GM19099 (cell line): ENCODE data around the gene EGLN3.

ENCODE experiments used
- POLR2A ChIP-seq: IDR thresholded peaks from 3 replicates; pipeline ENCODE4 v1.6.1; 2011; ENCODE audit warnings: low read depth; ENCODE audit not compliant: insufficient read length; ENCODE audit errors: extremely low read depth

Gene EGLN3

DNA sequence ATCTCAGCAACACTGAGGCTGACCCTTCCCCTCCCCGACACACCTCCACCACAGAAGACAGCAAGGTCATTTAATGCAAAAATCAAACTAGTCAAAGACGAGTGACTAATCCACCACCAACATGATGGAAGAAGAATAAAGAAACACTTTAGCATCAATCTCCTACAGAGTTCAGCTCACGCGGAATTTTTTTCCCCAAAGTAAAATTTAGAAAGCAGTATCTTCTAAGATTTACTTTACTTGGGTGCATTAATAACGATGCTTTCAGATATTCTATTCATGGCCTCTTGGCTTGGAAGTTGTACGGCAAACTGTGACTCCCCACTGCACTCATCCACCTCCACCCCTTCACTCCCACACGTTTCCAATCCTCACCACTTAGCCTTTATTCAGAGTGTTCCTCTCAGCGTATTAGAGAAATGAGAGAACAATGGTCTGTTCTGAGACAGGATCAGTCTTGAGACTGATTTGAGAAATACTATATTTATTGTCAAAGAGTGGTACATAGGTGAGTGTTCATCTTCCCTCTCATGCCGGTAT, 1.9 kb downstream of the EGLN3 start:
- no peak for TF ChIP-seq POLR2A

DNA sequence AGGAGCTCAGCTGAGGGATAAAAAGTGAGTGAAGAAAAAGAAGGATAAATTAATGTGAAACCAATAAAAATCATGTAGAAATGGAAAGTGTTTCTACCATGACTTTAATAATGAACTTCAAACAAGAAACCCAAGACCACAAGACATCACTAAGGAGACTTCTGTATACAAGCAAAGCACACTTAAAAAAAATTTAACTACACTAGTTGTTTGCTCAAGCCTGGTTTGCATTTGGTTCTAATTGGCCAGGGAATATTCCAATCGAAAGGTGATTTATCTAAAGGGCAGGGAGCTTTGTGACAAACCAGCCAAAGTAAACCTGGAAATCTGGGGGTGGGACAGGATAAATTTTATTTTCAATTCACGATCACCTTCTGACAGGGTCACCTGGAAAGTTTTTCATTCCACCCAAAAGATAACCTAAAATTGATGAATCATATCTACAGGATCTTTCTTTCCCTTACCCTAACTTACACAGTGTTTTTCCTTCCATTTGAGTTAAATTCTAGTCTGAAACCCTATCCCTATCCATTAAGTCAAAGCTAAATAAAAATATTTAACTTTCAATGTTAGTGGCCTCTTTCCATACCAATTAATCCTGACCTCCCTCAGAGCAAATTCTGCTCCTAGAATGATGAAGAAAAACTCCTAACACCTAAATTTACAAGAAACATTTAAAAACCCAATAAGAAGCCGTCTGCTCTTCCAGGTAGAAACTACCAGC, 2.6 kb downstream of the EGLN3 start:
- no peak for TF ChIP-seq POLR2A

DNA sequence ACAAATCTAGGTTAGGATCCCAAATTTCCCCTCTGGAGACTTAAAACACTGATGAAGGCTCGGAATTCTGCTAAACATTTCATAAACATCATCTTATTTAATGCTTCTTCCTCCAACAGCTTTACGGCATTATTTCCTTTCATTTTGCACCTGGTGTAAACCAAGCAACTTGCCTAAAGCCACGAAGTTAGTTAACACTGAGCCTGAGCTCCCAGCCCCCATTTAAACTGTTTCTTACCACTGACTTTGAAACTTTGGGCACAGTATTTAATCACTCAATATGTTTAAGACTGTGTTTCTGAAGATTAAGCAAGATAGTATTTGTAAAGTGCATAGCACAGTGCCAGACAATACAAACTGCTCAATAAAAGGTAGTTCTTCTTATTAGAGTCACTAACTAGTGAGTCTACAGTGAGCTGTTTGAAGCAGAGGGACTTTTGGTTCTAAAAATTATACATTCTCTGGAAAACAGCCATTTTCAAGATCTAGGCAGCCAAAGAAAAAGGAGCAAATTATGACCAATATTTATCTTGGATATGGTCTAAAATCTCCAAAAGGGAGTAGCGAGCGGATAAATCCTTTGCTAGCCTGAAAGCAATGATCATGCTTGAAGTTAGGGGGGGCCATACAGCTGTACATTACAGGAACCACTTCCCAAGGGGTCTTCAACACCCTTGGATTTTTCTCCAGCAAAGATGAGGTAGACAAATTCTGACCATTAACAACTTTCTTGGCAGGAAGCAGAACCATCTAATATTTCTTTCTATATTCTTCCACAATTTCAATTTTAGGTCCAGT, 4.0 kb downstream of the EGLN3 start:
- no peak for TF ChIP-seq POLR2A

DNA sequence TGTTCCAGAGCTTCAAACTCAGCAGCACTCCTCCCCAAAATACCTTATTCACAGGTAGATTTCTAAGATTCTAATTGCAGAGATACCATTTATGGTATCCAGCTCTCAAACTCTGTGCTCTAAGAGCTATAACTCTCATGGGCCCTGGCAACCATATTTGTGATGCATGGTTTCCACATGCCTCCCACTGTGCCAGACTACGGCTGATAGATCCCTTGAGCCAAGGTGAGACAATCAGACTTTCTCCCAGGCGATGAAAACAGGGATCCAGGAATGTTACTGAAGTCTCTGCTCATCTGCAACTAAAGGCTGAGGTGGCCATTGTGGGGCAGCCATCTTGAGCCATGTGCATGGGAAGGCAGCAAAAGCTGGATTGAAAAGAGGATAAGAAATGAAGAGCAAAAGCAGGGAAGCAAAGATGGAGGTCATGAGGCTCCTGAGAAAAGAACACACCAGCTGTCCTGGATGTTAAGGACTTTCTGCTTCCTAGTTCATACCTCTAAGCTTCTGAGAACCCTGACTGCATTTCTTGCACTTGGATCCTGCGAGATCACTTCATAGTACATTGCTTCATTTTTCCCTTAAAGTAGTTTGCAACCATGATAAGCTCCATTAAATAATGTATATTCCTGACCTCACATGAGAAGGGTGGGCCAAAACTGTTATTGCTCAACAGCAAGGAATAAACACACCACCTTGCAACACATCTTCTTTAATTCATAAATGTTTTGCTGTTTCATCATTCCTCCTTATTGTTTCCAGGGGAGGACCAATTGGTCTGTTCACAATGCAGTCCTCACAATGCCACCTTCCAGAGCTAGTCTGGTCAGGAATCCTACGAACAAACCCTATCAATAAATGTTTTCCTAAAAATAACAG, 5.4 kb downstream of the EGLN3 start:
- no peak for TF ChIP-seq POLR2A

DNA sequence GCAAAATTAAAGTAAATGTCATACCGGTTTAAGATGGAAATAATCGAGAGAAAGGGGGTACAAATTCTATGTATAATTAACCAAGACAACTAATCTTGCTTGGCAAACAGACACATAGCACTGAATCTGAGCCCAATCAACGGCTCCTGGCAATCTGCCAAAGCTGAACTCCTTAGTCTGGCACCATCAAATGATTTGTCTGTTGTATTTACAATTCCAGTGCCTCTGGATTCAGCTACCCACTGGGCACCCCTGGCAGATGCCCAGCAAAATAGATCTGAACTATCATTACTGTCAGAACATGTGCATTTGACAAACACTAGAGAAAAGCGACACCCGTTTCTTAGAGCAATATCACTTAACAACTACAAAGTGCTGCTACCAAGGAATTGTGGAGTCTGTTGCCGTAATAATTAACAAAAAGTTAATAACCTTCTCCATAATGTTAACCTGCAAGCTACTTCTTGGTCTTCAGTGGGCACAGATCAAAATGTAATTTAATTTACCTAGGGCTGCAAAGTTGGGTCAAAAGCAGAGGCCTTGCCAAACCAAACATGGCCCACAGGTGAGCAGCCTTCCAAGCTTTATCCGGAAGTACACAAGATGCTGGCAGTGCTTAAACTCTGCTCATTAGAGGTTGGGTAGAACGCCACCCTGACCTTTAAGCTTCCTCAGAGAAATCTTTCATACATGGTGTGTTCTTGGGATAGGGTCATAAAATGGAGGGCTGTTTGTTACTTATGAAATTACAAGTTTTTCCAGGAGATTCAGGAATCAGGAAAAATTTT, 7.6 kb downstream of the EGLN3 start:
- no peak for TF ChIP-seq POLR2A

DNA sequence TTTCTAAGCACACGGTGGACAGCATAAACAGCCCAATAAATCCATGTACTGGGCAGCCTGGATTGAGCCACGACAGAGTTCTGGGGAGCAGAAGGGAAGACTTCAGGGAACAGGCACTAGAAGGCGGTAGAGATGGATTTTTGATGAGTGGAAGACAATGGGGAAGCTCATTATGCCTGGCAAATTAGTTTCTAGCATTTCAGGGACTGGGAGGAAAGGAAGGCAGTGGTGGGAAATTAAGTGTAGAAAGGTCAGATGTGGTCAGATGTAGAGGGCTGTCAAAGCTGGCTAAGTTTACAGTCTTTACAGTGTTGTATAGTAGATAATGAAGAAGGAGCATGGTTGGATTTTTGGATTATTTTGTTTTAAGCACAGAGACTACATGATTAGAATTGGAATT, 9.2 kb downstream of the EGLN3 start:
- TF ChIP-seq POLR2A: no peak

DNA sequence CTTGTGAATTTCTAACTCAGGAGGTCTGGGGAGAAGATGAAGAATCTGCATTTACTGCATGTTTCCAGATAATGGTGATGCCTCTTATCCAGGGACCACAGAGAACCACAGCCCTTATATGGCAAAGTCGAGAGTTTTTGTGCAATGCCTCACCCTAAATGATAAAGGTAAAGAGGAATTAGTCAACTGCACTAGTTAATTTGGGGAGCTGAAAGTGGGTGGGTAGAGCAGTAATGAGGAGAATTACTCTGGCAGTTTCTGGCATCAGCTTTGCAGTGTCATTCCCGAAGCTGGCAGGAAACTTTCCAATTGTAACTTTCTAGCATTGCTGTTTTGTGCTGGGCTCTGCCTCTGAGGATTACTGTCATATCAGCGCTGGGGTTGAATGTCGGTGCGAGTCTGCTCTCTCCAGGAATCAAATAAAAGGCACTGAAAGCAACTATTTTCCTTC, 10.3 kb downstream of the EGLN3 start:
- no peak for TF ChIP-seq POLR2A

DNA sequence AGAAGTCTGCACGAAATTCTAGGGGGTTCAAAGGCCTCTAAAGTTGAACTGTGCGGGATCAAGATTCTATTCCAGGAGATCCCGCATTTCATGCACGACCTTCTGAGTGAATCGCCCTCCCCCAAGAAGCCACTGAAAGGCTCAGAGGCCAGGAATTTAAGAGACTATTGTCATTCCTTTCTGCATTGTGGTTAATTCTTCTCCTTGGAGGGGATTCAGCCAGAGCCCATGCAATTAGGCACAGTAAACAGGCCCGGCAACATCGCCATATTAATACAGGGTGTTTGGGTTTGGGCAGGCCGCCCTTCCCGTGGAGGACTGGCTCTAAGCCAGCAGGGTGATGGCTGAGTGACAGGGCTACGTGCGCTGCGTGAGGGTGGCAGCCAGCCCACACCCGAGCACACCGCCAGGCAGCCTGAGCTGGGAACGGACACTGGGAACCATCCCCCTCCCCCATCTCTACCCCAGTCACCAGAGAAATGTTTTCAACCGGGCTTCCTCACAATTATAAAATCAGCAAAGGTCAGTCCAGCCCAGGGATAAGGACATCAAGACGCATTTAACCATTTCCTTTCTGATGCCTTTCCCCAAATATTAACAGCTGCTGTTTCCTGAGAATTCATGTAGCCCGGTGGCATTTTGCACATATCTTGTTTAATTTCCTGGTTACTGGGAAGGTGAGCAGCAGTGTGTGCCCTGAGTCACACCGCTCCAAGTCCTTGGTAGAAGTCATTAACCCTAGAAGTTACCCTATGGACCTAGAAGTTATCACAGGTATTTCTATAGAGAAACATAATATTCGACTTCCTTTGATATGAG, 12.5 kb downstream of the EGLN3 start:
- no peak for TF ChIP-seq POLR2A

DNA sequence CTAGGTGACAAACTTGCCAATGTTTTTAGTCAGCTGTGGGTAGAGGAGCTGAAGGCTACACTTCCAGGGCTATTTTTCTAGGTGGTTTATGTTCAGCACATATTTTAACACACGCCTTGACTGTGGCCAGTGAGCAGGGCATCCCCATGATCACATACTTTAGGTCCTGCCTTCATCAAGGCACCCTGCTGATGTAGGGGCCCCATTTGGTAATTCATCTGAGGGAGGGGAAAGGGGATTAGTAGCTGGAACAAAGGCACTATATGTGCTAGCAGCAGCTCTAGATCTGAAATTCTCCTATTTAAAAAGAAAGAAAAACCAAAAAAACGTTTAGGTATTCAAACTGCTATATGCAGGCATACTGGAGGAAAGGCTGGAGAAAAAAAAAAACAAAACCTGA, 14.5 kb downstream of the EGLN3 start:
- TF ChIP-seq POLR2A: no peak

DNA sequence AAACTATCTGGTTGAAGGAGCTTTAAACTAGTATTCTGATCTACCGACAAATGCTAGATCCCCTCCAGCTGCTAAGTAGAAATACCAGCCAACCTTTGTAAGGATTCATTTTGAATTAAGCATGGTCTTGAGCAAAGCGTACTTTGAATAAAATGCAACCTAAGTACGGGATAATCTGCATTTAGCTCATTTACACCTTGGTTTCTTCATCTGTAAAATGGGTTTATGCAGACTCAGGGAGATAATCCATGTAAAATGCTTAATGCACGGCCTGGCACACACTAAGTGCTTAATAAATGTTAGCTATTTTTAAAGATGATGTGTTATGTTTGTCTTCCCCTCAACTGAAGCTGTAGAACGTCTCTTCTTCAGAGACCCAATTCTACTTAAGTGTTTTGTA, 15.9 kb downstream of the EGLN3 start:
- TF ChIP-seq POLR2A: no peak

DNA sequence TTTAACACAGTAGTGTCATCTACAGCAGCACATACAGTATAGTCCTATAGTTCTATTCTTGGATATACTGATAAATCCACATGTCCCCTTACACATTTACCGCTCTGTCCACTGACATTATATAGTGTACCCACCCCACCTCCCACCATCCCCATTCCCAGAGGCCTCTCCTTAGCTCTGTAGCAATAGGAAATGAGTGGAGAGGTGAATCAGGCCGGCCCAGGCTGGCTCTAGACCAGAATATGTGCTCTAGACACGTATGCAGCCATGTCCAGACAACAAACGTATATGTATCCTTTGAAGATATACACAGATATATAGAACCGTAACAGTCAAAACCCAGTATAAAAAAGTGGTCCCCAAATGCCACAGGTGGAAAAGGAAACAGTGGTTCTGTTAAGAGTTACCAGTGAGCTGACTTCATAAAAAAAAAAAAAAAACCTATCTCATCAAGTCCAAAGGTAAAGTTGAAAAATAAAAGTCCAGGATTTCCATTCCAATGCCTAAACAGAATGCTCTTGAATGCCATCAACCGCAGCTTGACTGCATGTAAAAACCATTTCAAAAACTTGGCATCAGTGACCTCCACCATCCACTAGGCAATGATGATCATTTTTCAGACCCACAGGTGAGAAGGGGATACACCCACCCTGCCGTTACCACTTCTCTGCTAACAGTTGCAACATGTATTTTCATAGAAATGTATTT, 16.7 kb downstream of the EGLN3 start:
- no peak for TF ChIP-seq POLR2A

DNA sequence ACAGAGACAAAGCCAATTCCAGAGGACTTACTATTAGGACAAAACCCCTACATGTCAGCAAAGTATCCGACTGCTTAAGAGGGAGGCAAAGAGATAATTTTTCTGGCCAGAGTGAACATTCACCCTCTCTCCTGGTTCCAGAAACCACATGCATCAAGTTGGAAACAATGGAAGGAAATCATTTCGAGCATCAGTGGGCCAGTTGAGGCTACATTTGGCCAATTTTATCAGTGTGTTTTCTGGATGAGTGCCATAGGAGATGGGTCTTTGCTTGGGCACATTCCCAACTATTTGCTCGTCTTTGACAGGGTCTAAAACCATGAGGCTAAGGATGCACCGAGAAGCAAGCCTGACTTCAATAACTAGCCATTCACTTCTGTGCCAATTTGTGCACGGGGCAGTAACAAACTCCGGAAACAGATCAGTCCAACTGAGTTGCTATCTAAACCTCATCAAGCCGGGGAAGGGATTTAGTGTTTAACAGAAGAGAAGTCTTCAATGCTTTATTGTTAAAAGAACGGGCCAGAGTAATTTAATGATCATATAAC, 17.4 kb downstream of the EGLN3 start:
- TF ChIP-seq POLR2A: no peak

DNA sequence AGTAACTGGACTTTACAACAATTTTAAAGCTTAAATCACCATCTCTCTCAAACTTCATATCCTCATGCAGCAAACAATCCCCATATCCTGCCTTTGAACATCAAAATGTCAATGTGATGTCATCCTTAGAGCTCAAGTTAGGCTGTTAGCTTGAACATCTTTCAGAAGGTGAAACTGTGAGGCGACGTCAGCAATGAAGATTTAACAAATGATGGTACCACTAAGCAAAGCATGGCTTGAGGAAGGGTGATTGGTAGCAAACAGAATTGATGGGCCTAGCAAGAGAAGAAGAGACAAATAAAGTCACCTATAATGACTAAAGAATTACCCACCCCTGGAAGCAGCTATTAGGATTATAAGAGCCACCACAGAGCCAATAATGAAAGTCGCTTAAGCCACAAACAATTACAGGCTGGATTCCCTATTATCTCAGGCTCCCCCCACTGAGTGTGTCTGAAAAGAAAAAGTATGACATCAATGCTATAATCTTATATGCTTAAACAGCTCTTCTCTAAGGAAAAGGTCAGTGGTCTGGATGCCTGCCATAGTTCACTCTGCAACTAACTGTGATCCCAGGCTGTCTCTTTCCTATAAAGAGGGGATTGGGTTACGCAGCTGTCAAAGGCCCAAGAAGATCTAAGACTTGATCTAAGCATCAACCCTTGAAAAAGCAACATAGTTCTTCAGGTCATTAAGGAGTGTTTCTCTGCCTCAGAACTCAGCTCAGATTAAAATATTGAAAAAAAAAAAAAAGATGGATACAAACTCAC, 18.1 kb downstream of the EGLN3 start:
- no peak for TF ChIP-seq POLR2A
